AG04450 (cell line): ENCODE measurements around the gene DDOST. TPM values are rescaled to one million over a fixed set of nuclear protein-coding genes. Genes with fewer than 3 reads are reported as not detected.

Experiments used
- CTCF ChIA-PET: fragments of 300-600, 350-600 bp; formaldehyde crosslinking; extraction: SDS; loops from one replicate; lab custom pipeline; 2022; ENCODE audit warnings: antibody characterized with exemption, inconsistent platforms; lab: Charles Lee
- POLR2A ChIA-PET: fragments of 350-600 bp; formaldehyde crosslinking; extraction: SDS; loops from one replicate; lab custom pipeline; 2021; ENCODE audit warnings: antibody characterized with exemption, inconsistent platforms; lab: Yijun Ruan, JAX
- DNase-seq: peaks from one replicate; pipeline ENCODE4 v3.0.0-alpha.2; 2011; ENCODE audit warnings: low read depth, low spot score
- H3K27ac ChIP-seq: one replicate; pipeline ENCODE4 v1.5.1; 2012; ENCODE audit warnings: low read depth, low read length, control low read depth
- H3K27me3 ChIP-seq: one replicate; pipeline ENCODE4 v1.6.0; 2012; ENCODE audit warnings: low read length; ENCODE audit not compliant: control insufficient read depth, insufficient read depth
- H3K4me3 ChIP-seq: 2 replicates; pipeline ENCODE4 v1.5.1; 2011; ENCODE audit warnings: mild to moderate bottlenecking, low read depth, low read length, control low read depth
- H3K9me3 ChIP-seq: 2 replicates; pipeline ENCODE4 v1.5.1; 2012; ENCODE audit warnings: low read length; ENCODE audit not compliant: control insufficient read depth, insufficient read depth
- CTCF ChIP-seq: IDR thresholded peaks from 2 replicates; pipeline ENCODE4 v1.5.1; 2011; ENCODE audit warnings: low read depth, low read length, control low read depth, inconsistent platforms
- polyA plus RNA-seq: library from polyadenylated mRNA; depleted of rRNA; stranded (reverse); fragments of >200 nt; gene quantifications from 2 replicates; pipeline ENCODE4 v1.2.3, GENCODE V29; 2011

The DDOST gene
- polyA plus RNA-seq, 1 experiment, result 494 TPM

GRCh38 chr1:20644416-20644815 is 16.8 kb downstream of the DDOST start:
- TF ChIP-seq CTCF, result no peak
- no peaks in the 10 kb centered on the region for H3K27me3 ChIP-seq
- no peak overlapping the region for H3K27ac ChIP-seq
- POLR2A ChIA-PET, result no interaction called here
- no peaks in the 10 kb centered on the region for H3K9me3 ChIP-seq
- DNase-seq, result no peak
- CTCF ChIA-PET, result no interaction called here
- H3K4me3 ChIP-seq, result no peak overlapping the region

GRCh38 chr1:20643080-20643479 is 18.1 kb downstream of the DDOST start:
- H3K4me3 ChIP-seq, result no peak overlapping the region
- CTCF ChIA-PET, result interaction anchor here (1.0 to 2.6 kb wide), 2 partner anchors 10 to 431 kb away, joined by 3 to 7 read pairs; partner anchors contain the start of gene PINK1
- POLR2A ChIA-PET, result interaction anchor here (1.1 kb wide), 1 partner anchor 18 kb away, joined by 3 read pairs; the partner anchor contains the start of gene DDOST
- DNase-seq, result no peak
- H3K27me3 ChIP-seq, result no peaks in the 10 kb centered on the region
- no peak overlapping the region for H3K27ac ChIP-seq
- no peak for TF ChIP-seq CTCF
- no peaks in the 10 kb centered on the region for H3K9me3 ChIP-seq

- CTCF ChIA-PET, result interaction anchor here (0.5 to 5.6 kb wide), 6 partner anchors 8 to 128 kb away, joined by 3 to 48 read pairs (median 6); partner anchors contain the start of gene PINK1
- POLR2A ChIA-PET, result interaction anchor here (0.6 kb wide), 1 partner anchor 114 kb away, joined by 3 read pairs; no protein-coding TSS in a partner anchor
- Histone ChIP-seq H3K4me3 (no peak overlapping the region), H3K27ac (no peak overlapping the region), H3K27me3 (no peaks in the 10 kb centered on the region), H3K9me3 (no peaks in the 10 kb centered on the region)
- DNase-seq, result no peak
- TF ChIP-seq CTCF, result no peak
Observed at GRCh38 chr1:20641975-20642374, 19.2 kb downstream of the DDOST start.

GRCh38 chr1:20640183-20640597 is 21.0 kb downstream of the DDOST start:
- no peak for DNase-seq
- CTCF ChIA-PET, result interaction anchor here (2.0 to 5.6 kb wide), 3 partner anchors 9 to 117 kb away, joined by 13 to 48 read pairs (median 47); no protein-coding TSS in a partner anchor
- Histone ChIP-seq H3K27ac (no peak overlapping the region), H3K9me3 (no peaks in the 10 kb centered on the region), H3K27me3 (no peaks in the 10 kb centered on the region), H3K4me3 (no peak overlapping the region)
- POLR2A ChIA-PET, result no interaction called here
- TF ChIP-seq CTCF, result peak; percentile 84

- TF ChIP-seq CTCF, result no peak
- ChIA-PET POLR2A (interaction anchor here (0.8 to 0.9 kb wide), 2 partner anchors 21 to 142 kb away, joined by 3 to 4 read pairs; no protein-coding TSS in a partner anchor), CTCF (interaction anchor here (8.4 kb wide), 1 partner anchor 61 kb away, joined by 105 read pairs; no protein-coding TSS in a partner anchor)
- Histone ChIP-seq H3K9me3 (no peaks in the 10 kb centered on the region), H3K27me3 (no peaks in the 10 kb centered on the region), H3K27ac (no peak overlapping the region), H3K4me3 (no peak overlapping the region)
- no peak for DNase-seq
Observed at GRCh38 chr1:20636785-20637347, 24.3 kb downstream of the DDOST start.
